Stimulated activated naive CD4-positive, alpha-beta T cell (primary cell): ENCODE data around the gene RMP24.
"Not testable (repeated sequence)": the region's sequence is repeated elsewhere in the genome, so short reads cannot be mapped to it uniquely, and the experiment has no call there.

Source experiments
- DNase-seq, 6 experiments: peaks; one replicate each; lab custom pipeline; 2025; lab: John Stamatoyannopoulos, UW

RMP24 gene

DNA sequence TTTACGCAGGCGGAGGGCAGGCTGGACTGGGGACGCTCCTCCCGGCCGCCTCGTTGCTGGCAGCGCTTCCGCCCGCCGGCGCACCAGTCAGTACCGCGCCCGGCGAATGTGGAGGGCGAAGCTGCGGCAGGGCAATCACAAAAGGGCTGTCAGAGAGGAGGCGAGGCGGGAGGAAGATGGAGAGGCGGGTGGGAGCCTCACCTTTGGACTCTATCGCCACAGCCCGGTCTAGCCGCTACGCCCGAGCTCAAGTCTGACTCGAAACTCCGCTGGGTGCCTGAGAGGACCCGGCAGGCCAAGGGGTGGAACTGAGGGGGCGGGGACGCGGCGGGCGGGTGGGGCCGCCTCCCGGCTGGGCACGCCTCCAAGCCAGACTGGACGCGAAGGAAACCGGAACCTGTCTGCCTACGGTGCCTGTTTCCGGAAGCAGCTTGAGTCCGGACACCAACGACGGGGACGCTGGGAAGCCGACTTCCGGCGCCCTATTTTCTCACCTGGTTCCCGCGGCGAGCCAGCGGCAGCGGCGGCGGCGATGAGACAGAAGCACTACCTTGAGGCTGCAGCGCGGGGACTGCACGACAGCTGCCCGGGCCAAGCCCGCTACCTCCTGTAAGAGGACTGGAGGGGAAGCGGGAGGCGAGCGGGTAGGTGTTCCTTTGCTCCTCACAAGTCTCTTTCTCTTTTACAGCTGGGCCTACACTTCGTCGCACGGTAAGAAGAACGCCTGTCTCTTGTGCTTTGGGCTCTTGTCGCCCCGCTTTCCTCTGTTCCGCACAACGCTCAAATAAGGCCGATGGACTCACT is at the start of gene RMP24:
Gene RMP24 (plus strand): TSS at position 483 of the 804 bp plus-strand sequence.
- DNase-seq, result peak; percentile 87 to 95 (median 92)

DNA sequence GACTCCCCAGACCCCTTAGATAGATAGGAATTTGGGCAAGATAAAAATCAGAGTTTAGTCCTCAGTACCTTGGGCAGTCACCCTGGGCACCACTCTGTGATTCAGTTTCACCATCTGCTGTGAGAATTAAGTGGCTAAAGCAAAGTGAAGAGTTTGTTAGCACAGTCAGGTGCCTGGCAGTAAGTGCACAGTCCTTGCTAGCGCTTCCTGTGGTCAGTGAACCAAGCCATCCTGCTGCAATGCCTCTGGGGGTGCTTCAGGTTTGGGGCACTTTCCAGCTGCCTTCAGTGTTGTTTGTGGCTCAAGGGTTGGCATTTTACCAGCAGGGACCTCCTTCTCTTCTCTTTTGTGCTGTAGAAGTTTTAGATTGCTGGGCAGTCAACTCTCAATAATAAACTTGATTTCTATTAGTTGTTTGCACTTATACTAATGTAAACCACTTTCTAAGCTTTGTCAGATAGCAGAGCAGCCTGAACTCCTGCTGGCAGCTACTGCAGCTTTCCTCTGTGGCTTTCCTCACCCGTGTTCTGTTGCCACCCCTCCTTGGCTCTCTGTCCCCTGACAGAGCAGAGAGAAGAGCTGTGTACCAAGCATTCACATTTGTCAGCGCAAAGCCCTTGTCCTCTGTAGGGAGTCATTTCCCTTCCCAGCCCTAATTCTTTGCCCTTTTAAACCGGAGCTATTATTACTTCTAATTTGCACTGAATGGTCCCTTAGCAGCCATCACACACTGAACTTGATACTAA is 48.4 kb upstream of the RMP24 start:
- DNase-seq, result no peak

DNA sequence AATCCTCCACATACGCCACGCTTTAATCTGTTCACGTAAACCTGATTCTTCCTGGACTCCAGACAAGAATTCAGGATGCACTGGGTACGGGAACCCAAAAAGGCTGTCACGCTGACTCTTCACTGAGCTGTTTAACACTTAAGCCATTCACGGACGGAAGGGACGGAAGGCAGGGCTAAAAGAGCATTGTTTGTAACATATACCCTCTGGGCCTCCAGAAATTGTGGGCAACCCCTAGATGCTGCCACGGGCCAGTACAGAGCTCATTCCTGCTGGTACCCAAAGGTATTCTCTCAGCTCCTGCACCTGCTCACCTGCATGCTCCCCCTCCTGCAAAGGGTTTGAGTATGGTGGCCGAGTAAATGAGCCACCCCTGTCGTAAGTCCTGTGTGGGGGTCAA is 45.6 kb upstream of the RMP24 start:
- DNase-seq, result no peak

DNA sequence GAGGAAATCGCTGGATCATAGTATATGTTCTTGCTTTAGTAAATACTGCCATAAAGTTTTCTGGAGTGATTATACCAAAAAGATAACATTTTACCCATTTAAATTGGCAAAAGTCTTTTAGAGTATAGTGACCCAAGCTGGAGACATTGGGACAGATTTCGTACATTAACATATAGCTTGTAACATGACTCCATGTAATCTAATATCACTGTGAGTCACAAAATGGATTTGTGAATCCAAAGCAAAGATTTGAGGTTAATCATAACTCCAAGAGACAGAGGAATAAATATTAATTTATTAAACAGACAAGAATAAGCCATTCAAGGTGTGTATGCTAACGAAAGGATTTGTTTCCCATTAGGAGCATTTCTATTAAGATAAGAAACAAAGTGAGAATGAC is 45.0 kb upstream of the RMP24 start:
- DNase-seq, result no peak

DNA sequence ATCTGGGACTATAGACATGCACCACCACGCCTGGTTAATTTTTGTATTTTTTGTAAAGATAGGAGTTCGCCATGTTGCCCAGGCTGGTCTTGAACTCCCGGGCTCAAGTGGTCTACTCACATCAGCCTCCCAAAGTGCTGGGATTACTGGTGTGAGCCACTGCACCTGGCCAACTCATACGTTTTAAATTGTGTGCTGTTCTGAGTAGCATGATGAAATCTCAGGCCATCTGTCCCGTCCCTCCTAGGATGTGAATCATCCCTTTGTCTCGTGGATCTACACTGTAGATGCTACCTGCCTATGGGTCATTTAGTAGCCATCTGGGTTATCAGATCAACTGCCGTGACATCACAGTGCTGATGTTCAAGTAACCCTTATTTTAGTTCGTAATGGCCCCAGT is 38.5 kb upstream of the RMP24 start:
- DNase-seq, result no peak

DNA sequence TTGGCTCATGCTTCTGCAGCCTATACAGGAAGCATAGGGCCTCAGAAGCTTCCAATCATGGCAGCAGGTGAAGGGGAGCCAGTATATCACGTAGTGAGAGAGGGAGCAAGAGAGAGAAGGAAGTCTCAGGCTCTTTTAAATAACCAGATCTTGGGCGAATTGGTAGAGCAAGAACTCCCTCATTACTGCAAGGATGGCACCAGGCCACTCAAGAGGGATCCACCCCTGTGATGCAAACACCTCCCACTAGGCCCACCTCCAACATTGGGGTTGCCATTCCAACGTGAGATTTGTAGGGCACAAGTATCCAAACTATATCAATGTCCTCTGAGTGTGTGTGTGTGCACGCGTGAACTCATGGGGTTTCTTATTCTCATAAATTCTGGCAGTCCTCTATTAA is 37.6 kb upstream of the RMP24 start:
- DNase-seq, result no peak

DNA sequence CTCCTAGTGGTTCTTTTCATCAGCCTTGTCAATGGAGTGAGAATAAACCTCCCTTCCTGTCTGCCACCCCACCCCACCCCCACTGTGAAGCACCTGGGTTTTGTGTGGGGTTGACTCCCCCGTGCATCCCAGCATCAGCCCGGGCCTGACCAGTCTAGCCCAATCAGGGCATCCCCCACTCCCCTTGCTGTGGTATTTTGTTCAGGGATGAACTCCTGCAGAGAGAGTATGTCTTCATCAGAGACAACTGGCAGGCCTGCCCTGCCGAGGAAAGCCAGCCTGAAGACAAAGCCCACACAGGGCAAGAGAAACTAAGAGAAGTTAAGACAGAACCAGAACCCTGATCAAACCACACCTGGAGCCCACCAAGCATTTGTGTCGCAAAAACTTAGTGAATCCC is 36.7 kb upstream of the RMP24 start:
- DNase-seq, result no peak

DNA sequence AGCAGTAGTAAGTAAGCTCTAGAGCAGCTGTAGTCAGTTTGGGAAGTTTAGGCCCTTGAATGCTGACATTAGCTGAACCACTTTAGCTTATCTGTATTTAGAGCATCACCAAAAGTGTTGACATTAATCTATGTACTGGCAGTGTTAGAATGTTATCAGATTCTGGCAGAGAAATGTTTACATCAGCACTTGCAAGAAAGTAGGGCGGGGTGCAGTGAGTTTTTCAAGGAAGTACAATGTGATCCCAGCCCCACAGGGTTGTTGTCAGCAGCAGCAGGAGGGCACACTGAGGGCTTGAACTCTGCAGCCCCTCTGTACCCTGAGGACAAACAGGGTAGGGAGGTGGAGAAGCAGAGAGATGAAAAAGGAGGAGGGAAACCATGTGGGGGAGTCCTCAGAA is 35.5 kb upstream of the RMP24 start:
- DNase-seq, result no peak

DNA sequence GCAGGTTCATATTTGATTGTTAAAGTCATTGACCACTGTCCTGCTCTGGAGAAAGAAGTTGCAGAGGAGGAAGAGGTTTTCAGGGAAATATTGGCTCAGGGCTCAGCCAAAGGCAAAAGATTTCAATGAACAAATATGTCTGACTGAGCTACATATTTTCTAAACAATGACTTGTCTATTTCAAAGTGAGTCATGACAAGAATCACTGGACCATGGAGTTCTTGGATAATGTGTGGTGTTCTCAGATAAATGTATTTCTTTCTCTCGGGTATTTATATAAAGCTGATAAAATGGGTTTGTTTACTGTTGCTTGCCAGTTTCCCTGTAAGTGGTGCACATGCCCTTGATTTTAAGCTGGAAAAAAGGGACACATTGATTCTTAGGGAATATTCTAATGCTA is 34.3 kb upstream of the RMP24 start:
- DNase-seq, result no peak

DNA sequence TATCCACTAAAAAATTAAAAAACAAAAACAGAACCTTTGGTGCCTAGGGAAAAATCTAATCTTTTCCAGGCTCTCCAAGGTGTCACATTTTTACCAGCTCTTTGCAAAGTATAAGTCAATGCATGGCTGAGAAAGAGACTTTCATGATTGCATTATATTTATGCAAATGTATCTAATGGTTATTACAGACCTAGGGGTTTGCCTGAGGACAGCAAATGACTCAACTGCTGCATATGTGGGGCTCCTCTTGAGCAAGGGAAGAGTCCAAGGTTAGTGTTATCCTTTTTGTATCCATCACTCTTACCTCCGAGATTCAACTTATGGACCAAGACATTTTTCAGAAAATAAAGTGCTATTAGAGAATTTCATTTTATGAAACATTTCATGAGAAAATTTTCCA is 33.9 kb upstream of the RMP24 start:
- DNase-seq, result no peak

DNA sequence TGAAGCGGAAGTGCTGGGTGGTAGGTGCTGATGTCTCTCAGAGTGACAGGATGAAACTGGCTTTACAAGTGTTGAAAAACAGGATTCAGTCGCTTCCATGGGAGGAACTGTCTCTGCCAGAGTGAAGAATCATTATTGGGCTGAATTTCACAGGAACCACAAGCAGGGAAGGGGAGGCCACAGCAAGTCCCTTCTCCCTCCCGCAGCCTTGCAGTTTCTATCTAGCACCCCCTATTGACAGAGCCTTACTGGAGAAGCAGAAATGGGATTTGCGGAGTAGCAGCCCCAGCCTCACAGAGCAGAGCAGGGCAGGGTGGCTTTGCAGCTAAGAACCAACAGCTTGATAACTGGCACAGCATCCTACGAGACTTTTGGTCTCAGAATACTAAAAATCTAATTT is 33.3 kb upstream of the RMP24 start:
- no peak for DNase-seq

DNA sequence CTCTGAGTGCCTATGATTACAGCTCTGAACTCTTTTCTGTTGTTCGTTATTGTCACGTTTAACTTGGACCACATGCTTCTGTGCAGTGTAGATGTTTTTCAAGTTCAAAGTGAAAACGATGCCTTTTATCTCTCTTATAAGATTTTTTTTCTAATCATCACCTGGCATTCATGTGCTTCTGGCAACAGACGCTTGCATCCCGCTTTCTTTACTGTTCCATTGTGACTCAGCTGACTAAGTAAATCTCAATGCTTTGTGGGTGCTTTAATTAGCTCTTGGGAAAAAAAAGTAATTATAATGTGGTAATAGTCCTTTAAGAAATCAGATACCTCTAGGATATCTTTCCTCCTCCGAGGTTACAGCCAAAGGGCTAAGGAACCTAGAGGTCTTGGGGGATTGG is 31.2 kb upstream of the RMP24 start:
- no peak for DNase-seq

DNA sequence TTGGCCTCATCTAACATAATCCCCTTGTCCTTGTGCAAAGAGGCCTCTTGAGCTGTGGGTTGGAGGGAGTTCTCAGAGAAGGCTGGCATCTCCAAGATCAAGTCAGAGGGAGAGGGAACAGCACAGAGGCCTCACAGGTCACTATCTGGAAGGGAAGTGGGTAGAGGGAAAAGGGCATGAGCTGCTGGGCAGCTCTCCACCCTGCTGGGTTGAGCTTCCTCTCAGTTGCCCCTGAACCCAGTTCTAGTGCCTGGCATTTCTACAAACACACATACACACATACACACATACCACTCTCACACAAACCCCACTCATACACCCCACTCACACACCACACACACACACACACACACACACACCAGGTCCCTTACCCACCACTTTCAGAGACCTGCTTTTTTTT is 30.3 kb upstream of the RMP24 start:
- DNase-seq, result no peak

DNA sequence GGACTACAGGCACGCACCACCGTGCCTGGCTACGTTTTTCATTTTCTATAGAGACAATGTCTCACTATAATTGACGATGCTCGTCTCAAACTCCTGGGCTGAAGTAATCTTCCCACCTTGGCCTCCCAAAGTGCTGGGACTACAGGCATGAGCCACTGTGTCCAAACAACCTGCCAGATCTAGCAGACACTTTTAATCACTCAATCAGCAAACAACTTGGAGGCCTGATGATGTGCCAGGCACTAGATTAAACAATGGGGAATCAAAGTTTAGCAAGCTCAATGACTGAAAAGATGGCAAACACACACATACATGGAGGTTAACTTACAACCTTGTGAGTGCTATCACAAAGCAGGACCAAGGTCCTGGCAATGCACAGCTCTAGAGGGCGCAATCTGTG is 29.8 kb upstream of the RMP24 start:
- no peak for DNase-seq

DNA sequence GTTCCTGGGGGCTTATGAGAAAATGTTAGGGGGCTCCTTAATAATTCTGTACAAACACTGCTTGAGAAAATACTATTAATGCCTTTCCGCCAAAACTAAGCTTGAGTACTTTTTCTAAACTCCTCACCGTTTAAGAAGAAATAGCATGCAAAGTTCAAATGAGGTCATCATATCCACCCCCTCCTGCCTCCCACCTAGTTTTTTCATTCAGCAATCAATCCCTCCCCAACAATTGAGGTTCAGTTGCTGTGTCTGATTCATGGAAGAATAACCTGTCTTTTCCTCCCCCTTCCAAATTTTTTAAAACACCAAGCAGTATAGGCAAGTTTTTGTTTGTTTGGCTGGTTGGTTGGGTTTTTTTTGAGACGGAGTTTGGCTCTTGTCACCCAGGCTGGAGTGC is 24.4 kb upstream of the RMP24 start:
- no peak for DNase-seq

DNA sequence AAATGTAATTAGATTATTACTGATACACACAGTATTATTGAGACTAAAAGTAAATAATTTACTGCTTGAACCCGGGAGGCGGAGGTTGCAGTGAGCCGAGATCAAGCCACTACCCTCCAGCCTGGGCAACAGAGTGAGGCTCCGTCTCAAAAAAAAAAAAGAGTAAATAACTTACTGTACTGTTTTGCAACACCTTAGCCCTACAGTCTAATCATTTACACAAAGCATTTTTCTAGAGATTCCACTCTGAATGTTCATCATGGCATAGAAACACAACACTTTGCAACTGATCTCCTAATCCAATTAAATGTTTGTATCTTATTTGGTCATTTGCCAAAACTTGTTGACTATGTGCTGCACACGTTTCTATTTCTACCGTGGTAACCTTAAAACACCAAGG is 23.4 kb upstream of the RMP24 start:
- no peak for DNase-seq

DNA sequence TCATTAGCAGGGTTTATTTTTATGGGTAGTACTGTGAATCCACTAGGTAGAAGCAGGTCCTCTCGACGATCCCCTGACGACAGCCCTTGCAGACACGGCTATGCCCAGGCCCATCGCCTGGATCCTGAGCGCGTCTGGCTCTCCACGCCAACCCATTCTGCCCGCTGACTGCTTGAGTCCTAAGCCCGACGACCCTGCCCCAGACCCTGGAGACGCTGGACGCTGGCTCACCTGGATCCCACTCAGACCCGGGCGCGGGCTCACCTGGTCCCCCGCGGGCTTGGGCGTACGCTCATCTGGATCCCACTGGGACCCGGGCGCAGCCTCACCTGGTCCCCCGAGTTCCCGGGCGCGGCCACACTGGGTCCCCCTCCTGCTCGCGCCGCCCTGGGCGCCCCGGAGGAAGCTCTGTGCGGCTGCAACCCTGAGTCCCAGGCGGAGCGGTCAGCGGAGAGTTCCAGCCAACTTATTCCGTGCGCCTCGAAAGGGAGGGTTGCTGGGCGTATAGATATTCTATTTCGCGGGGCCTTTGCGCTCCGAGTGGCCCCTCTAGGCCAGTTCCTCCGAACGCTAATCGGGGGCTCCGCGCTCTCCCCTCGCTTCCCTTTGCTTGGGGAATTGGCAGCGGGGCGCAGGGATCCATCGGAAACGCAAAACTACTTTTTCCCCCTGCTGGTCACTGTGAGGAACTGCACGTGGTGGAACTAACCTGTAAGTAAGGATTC is 22.4 kb upstream of the RMP24 start:
- DNase-seq, result peak; percentile 11 to 79 (median 34)

DNA sequence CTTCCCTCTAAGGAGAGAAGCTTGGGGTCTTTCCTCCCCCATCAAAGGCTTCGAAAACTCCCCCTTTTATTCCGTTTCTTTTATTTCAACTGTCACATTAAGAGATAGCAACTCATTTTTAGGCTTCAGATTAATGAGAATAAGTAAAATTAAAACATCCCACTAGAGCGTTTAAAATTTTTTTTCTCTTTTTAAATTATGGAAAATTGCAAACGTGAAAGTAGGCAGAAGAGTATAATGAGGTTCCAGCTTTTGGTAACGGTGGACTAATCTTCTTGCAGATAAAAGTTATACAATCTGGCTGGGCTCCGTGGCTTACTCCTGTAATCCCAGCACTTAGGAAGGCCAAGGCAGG is 21.9 kb upstream of the RMP24 start:
- DNase-seq, result no peak

DNA sequence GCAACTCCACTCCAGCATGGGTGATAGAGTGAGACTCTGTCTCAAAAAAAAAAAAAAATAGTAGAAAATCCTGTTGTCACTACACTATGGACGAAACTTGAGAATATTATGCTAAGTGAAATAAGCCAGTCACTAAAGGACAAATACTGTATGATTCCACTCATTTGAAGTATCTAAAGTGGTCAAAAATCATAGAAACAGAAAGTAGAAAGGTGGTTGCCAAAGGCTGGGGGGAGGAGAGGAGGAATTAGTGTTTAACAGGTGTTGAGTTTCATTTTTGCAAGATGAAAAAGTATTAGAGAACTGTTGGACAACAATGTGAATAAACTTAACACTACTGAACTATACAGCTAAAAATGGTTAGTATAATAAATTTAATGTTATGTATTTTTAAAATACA is 18.8 kb upstream of the RMP24 start:
- no peak for DNase-seq

DNA sequence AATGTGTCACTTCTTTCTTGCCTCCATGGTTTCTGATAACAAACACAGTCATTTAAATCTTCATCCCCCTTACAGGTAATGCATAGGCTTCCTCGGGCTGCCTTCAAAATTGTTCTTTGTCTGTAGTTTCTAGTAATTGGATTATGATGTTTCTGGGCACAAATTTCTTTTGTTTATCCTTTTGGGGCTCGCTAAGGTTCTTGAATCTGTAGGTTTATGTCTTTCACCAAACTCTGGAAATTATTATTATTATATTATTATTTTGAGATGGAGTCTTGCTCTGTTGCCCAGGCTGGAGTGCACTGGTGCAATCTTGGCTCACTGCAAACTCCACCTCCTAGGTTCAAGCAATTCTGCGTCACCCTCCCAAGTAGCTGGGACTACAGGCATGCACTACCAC is 16.3 kb upstream of the RMP24 start:
- no peak for DNase-seq

DNA sequence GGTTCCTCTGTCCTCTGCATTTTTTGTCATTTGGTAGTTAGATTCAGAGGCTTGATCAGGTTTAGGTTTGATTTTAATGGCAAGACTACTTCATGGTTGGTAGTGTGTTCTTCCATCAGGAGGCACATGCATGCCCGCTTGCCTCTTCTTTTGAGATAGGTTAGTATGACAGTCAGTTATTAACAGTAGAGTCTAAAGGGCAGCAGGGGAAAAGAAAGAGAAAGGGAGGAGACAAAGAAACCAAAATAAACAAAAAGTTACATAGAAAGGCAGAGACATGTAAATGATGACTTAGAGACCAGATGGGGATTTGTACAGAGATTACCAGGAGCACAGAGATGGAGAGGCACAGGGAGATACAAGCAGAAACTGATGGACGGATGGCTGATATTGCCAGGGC is 10.2 kb upstream of the RMP24 start:
- DNase-seq, result no peak

DNA sequence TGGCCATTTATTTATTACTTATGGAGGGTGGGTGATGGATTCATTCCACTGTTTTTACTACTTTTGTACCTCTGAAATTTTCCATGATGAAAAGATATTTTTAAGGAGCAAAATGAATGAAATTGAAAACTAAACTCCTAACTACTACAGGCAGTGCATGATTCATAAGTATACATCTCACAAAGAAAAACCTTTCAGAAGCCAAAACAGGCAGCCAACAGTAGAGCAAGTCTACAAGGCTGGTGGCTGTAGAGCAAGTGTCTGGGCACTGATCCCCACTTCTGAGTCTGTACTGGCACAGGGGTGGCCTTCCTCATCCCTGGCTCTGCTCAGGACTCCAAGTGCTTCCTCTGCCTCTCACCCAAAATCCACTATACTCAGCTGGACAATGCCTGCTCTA is 8.2 kb upstream of the RMP24 start:
- no peak for DNase-seq

DNA sequence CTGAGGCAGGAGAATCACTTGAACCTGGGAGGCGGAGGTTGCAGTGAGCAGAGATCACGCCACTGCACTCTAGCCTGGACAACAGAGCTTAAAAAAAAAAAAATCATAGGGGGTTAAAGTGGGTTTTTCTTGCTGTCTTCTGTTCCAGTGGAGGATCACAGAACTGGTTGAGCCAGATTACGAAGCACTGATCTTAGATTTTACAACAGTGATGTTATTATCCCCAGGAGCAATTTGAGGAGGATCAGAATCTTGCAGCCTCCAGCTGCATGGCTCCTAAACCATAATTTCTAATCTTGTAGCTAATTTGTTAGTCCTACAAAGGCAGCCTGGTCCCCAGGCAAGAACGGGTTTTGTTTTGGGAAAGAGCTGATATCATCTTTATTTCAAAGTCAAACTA is 4.6 kb upstream of the RMP24 start:
- not testable (repeated sequence) for DNase-seq
